Tibial nerve (tissue), 4 donors: Measurements from ENCODE around the gene WSCD2.

Experiments used
- EP300 ChIP-seq, 2 donors: sonication (generic); formaldehyde crosslinking; IDR thresholded peaks; one replicate each; pipeline ENCODE4 v1.6.1; 2017; ENCODE audit warnings: antibody characterized with exemption in 2 of 2, mild to moderate bottlenecking in 1 of 2
- TF ChIP-seq, protein P1 (sequence below), 5 experiments: fragments of 200-600 bp in 3 of 5; fragments of 450-650 bp in 2 of 5; sonication (generic) in 3 of 5; IDR thresholded peaks; one replicate each; pipeline ENCODE4 v1.5.1; 2016 to 2019; ENCODE audit warnings: antibody characterized with exemption in 5 of 5, mild to moderate bottlenecking in 3 of 5, moderate library complexity in 2 of 5

DNA sequence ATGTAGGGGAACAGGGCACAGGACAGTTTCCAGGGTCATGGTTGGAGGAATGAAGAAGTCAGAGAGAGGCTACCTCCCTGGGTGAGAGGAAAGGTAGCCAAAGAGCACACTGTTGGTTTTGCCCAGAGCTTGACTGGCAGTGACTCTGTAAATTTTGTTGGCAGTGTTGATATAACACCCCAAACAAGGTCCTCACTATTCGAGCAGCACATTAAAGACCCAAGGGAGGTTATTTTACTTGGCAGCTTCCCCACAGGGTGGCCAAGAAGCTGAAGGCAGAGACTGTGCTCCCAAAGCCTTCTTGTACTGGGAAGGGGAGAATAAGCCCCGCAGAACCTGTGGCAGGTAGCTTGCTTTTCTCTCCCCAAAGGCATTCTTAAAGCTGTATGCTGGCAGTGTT is 40.6 kb downstream of the WSCD2 start:
- TF ChIP-seq EP300 (IDR thresholded peaks at IDR 0.05) = no peak
- TF ChIP-seq, protein P1, sequence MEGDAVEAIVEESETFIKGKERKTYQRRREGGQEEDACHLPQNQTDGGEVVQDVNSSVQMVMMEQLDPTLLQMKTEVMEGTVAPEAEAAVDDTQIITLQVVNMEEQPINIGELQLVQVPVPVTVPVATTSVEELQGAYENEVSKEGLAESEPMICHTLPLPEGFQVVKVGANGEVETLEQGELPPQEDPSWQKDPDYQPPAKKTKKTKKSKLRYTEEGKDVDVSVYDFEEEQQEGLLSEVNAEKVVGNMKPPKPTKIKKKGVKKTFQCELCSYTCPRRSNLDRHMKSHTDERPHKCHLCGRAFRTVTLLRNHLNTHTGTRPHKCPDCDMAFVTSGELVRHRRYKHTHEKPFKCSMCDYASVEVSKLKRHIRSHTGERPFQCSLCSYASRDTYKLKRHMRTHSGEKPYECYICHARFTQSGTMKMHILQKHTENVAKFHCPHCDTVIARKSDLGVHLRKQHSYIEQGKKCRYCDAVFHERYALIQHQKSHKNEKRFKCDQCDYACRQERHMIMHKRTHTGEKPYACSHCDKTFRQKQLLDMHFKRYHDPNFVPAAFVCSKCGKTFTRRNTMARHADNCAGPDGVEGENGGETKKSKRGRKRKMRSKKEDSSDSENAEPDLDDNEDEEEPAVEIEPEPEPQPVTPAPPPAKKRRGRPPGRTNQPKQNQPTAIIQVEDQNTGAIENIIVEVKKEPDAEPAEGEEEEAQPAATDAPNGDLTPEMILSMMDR (IDR thresholded peaks at IDR 0.05) = no peak
